GM06990 (cell line): ENCODE results near the gene KLHL29.

Source experiments
- DNase-seq: peaks from one replicate; pipeline ENCODE4 v3.0.0-alpha.2; 2011; ENCODE audit not compliant: insufficient read length; ENCODE audit errors: extremely low read depth
- H3K27me3 ChIP-seq: replicated peaks from 2 replicates; pipeline ENCODE4 v1.6.0; 2011; ENCODE audit warnings: low read length; ENCODE audit not compliant: control insufficient read depth, insufficient read depth
- H3K36me3 ChIP-seq: 2 replicates; pipeline ENCODE4 v1.5.1; 2011; ENCODE audit warnings: low read length; ENCODE audit not compliant: control insufficient read depth, insufficient read depth
- H3K4me3 ChIP-seq: replicated peaks from 2 replicates; pipeline ENCODE4 v1.5.1; 2011; ENCODE audit warnings: low read depth, mild to moderate bottlenecking, control low read depth, low read length
- TF ChIP-seq, protein P1 (sequence below): IDR thresholded peaks from 2 replicates; pipeline ENCODE4 v1.5.1; 2011; ENCODE audit warnings: low read length, control low read depth, mild to moderate bottlenecking, inconsistent platforms; ENCODE audit not compliant: insufficient read depth, poor library complexity, severe bottlenecking

Gene KLHL29

DNA sequence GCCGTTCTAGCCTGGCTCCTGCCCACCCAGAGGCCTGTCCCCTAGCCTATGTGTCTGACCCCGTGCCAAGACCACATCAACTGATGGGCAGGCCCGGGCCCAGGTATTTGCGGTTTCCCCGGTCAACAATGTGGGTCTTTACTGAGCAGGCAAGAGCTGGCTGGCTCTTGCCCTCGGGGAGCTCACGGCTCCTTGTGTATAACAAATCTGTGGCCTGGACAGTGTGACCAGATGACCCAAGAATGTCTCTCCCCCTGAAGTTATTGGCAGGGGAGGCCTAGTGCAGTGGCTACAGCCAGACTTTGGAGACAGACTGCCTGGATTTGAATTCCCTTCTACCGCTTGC, 179.6 kb downstream of the KLHL29 start:
- no peak overlapping the region for H3K4me3 ChIP-seq

DNA sequence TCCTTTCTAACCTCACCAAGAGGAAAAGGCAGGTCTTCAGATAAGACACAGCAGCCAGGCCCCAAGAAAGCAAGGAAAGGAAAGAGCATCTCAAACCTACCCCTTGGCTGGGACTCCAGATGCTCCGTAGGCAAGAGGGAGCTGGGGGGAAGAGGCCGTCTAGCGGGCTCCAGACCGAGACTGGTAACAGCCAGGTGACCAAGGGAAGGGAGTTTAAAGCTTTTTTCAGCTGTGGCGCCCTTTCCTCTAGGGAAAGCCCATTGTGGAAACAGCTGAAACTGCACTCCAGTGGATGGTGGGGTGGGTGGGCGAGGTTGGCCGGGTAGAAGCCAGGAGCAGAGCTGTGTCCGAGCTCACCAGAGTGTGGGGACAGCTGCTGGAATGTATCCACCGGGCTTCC, 180.4 kb downstream of the KLHL29 start:
- TF ChIP-seq, protein P1, sequence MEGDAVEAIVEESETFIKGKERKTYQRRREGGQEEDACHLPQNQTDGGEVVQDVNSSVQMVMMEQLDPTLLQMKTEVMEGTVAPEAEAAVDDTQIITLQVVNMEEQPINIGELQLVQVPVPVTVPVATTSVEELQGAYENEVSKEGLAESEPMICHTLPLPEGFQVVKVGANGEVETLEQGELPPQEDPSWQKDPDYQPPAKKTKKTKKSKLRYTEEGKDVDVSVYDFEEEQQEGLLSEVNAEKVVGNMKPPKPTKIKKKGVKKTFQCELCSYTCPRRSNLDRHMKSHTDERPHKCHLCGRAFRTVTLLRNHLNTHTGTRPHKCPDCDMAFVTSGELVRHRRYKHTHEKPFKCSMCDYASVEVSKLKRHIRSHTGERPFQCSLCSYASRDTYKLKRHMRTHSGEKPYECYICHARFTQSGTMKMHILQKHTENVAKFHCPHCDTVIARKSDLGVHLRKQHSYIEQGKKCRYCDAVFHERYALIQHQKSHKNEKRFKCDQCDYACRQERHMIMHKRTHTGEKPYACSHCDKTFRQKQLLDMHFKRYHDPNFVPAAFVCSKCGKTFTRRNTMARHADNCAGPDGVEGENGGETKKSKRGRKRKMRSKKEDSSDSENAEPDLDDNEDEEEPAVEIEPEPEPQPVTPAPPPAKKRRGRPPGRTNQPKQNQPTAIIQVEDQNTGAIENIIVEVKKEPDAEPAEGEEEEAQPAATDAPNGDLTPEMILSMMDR, result no peak
- Histone ChIP-seq H3K27me3 (no peaks in the 10 kb centered on the region), H3K36me3 (no peaks in the 10 kb centered on the region), H3K4me3 (no peak overlapping the region)
- no peak for DNase-seq

More for the DNA sequence above, 179.6 kb downstream of the KLHL29 start:
- DNase-seq, result no peak
- Histone ChIP-seq H3K27me3 (no peaks in the 10 kb centered on the region), H3K36me3 (no peaks in the 10 kb centered on the region)
- TF ChIP-seq, protein P1, result no peak

DNA sequence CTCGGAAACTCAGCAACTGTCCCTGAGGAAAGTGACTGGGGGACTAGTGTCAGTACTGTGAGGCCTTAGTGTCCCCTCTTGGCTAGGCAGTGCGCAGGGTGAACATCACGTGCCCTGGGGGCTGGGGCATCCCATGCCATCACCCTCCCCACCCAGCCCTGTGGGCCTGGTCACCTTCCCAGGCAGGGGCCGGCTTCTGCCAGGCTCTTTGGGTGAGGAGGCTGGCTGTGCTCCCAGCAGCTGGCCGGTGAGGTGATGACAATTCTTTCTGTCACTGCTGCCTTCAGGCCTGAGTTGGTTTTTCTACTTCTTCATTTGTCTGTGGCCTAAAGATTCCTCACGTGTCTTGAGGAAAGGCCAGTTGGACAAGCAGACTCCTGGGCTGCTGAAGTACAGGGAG, 180.8 kb downstream of the KLHL29 start:
- no peak for DNase-seq
- no peak overlapping the region for H3K4me3 ChIP-seq
- H3K27me3 ChIP-seq, result no peaks in the 10 kb centered on the region
- TF ChIP-seq, protein P1, result no peak
- H3K36me3 ChIP-seq, result no peaks in the 10 kb centered on the region

DNA sequence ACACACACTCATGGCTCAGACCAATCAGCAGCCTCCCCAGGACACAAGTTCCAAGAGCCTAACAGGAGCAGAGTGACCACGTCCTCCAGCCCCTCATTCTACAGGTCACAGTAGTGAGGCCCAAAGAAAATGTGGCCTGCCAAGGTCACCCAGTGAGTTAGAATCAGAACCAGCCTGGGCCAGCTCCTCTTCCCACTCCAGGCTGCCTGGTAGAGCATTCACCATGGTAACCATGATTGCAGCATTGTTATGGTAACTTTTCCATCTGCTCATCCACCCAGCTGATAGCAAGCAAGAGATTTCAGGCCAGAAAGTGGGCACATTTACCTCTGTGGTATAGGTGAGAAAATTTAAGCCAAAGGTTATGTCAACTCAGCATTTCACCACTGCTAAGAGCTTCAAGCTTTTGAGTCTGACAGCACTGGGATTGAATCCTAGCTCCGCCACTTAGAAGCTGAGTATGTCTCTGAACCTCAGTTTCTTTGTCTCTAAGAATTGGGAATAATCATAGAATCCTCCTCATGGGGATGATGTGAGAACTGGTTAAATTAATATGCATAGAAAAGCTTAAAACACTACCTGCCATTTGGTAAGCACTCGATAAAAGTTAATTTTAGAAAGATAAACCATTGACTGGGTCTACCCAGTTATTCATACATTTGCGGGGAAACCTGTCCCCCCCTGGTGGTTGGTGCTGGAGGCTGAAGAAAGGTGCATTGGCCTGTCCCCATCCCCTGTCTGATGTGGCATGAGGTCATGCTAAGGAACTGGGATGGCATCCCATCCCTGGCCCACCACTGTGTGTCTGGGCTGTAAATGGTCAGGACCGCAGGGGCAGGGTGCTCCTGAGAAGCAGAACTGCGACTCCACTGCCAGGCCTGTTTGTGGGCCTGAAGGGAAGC, 181.5 kb downstream of the KLHL29 start:
- Histone ChIP-seq H3K27me3 (no peaks in the 10 kb centered on the region), H3K36me3 (no peaks in the 10 kb centered on the region), H3K4me3 (no peak overlapping the region)
- DNase-seq, result no peak
- TF ChIP-seq, protein P1, result peak; percentile 66

DNA sequence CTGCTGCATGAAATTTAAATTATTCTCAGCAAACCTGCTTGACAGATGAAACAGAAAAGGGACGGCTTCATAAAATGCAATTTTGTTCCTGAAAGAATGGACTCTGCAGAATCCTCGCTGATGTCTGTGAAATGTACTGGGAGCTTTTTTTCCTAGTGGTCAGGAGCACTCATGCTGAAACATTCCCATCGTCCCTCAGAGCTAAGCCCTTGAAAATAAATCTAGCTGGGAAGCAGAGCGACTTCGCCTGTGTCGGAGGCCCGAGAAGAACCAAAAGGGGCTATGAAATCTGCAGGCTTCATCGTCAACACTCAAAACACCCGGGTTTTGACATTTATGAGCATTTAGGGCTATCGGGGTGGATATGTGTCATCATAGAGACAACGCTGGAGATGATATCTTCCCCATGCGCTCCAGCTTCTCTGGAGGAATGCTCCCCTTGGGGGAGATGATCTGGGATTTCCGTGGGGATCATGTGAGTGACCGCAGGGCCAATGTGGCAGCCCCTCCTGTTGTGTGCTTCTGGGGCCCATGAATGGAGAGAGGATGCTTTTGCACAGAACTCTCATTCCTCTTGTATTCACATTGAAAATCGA, 182.3 kb downstream of the KLHL29 start:
- no peak for DNase-seq
- TF ChIP-seq, protein P1, result no peak
- no peaks in the 10 kb centered on the region for H3K36me3 ChIP-seq
- no peak overlapping the region for H3K4me3 ChIP-seq
- no peaks in the 10 kb centered on the region for H3K27me3 ChIP-seq
